H1 (cell line): ENCODE data around the gene TNF. TPM values are rescaled to one million over a fixed set of nuclear protein-coding genes. Genes with fewer than 3 reads are reported as not detected.

ENCODE experiments used
- CTCF ChIA-PET: fragments of 300-600 bp; sonication (Branson Sonifier 250); formaldehyde crosslinking; loops from one replicate; lab custom pipeline; 2021; ENCODE audit not compliant: partially characterized antibody; lab: Charles Lee
- POLR2A ChIA-PET: fragments of 300-600 bp; sonication (Branson Sonifier 250); formaldehyde crosslinking; loops from one replicate; lab custom pipeline; 2021; ENCODE audit warnings: inconsistent platforms; ENCODE audit not compliant: partially characterized antibody; lab: Charles Lee
- DNase-seq, 2 experiments: peaks; one replicate each; pipeline versions ENCODE4 v3.0.0 to v3.0.0-alpha.2; 2010 to 2022; ENCODE audit warnings: low spot score in 2 of 2, low read depth in 1 of 2, mixed read lengths in 1 of 2
- FAIRE-seq: peaks from 2 replicates; lab custom pipeline; 2011; peaks lifted over from hg19 to GRCh38; lab: Jason Lieb, UNC
- H2AFZ ChIP-seq: 2 replicates; pipeline ENCODE4 v1.8.1; 2012; ENCODE audit warnings: low read length, inconsistent platforms
- H2AK5ac ChIP-seq: 2 replicates; pipeline ENCODE4 v1.6.1; 2013; ENCODE audit warnings: low read depth, low read length
- H2BK120ac ChIP-seq: replicated peaks from 2 replicates; pipeline ENCODE3; 2013; ENCODE audit warnings: low read depth, low read length, inconsistent platforms
- H2BK12ac ChIP-seq: 2 replicates; pipeline ENCODE4 v1.6.1; 2013; ENCODE audit warnings: low read depth, low read length
- H2BK15ac ChIP-seq: 2 replicates; pipeline ENCODE4 v1.6.1; 2013; ENCODE audit warnings: low read length
- H2BK20ac ChIP-seq: 2 replicates; pipeline ENCODE4 v1.6.1; 2013; ENCODE audit warnings: low read length
- H2BK5ac ChIP-seq: 2 replicates; pipeline ENCODE4 v1.6.1; 2013; ENCODE audit warnings: low read depth, low read length
- H3K14ac ChIP-seq: 2 replicates; pipeline ENCODE4 v1.6.1; 2013; ENCODE audit warnings: inconsistent platforms; ENCODE audit not compliant: insufficient read length
- H3K18ac ChIP-seq: 2 replicates; pipeline ENCODE4 v1.6.1; 2013; ENCODE audit warnings: low read length; ENCODE audit errors: extremely low read depth
- H3K23ac ChIP-seq: 2 replicates; pipeline ENCODE4 v1.6.1; 2013; ENCODE audit warnings: inconsistent platforms; ENCODE audit not compliant: insufficient read length
- H3K23me2 ChIP-seq: 2 replicates; pipeline ENCODE4 v1.6.1; 2013; ENCODE audit warnings: low read depth, low read length
- H3K27ac ChIP-seq: 2 replicates; pipeline ENCODE4 v1.6.1; 2011; ENCODE audit warnings: low read depth, low read length, inconsistent platforms
- H3K27me3 ChIP-seq, 4 experiments: replicated peaks in 1 of 4; 1 replicate in 1 of 4; 2 replicates in 3 of 4; pipeline versions ENCODE4 v1.6.1 to v1.8.1; 2011 to 2013; ENCODE audit warnings: low read length in 3 of 4, mild to moderate bottlenecking in 3 of 4, inconsistent platforms in 2 of 4, mixed read lengths in 2 of 4, moderate library complexity in 1 of 4; ENCODE audit not compliant: control insufficient read depth in 3 of 4, insufficient read depth in 3 of 4; ENCODE audit errors: extremely low read depth in 1 of 4
- H3K36me3 ChIP-seq, 4 experiments: 2 replicates each; pipeline versions ENCODE4 v1.6.1 to v1.8.1; 2011 to 2013; ENCODE audit warnings: mild to moderate bottlenecking in 4 of 4, low read length in 3 of 4, moderate library complexity in 2 of 4, control low read depth in 1 of 4, inconsistent platforms in 1 of 4; ENCODE audit not compliant: insufficient read depth in 4 of 4, control insufficient read depth in 2 of 4
- H3K4ac ChIP-seq: replicated peaks from 2 replicates; pipeline ENCODE3; 2013; ENCODE audit warnings: low read length, low read depth, mixed read lengths, inconsistent platforms; ENCODE audit not compliant: insufficient read length
- H3K4me1 ChIP-seq, 4 experiments: replicated peaks in 1 of 4; 1 replicate in 1 of 4; 2 replicates in 3 of 4; pipeline versions ENCODE4 v1.6.1 to v1.8.1; 2011 to 2013; ENCODE audit warnings: low read length in 3 of 4, inconsistent platforms in 2 of 4, mixed read lengths in 1 of 4; ENCODE audit not compliant: insufficient read depth in 4 of 4, control insufficient read depth in 3 of 4
- H3K4me2 ChIP-seq, 2 experiments: 2 replicates each; pipeline versions ENCODE4 v1.6.1 to v1.8.1; 2011 to 2013; ENCODE audit warnings: low read depth in 2 of 2, low read length in 2 of 2, control low read depth in 1 of 2, inconsistent platforms in 1 of 2, mild to moderate bottlenecking in 1 of 2; ENCODE audit not compliant: insufficient read depth in 1 of 2
- H3K4me3 ChIP-seq, 4 experiments: fragments of 200-600, 300-600 bp in 1 of 4; sonication (generic), shearing (Covaris generic), sonication (Bioruptor Twin) in 1 of 4; 2 replicates each; pipeline versions ENCODE4 v1.5.1 to v1.8.1; 2011 to 2016; ENCODE audit warnings: low read length in 4 of 4, low read depth in 3 of 4, control low read depth in 2 of 4, inconsistent platforms in 2 of 4, mild to moderate bottlenecking in 2 of 4, mixed read lengths in 1 of 4, moderate library complexity in 1 of 4; ENCODE audit not compliant: insufficient read depth in 2 of 4; ENCODE audit errors: extremely low read depth in 1 of 4
- H3K56ac ChIP-seq: replicated peaks from 2 replicates; pipeline ENCODE3; 2013; ENCODE audit warnings: low read depth, mild to moderate bottlenecking, mixed read lengths, low read length, inconsistent platforms; ENCODE audit not compliant: insufficient read length
- H3K79me1 ChIP-seq: 2 replicates; pipeline ENCODE4 v1.6.1; 2013; ENCODE audit warnings: low read depth, low read length, control low read depth
- H3K79me2 ChIP-seq, 2 experiments: 2 replicates each; pipeline versions ENCODE4 v1.6.1 to v1.8.1; 2012 to 2013; ENCODE audit warnings: low read length in 2 of 2, mild to moderate bottlenecking in 2 of 2, inconsistent platforms in 1 of 2; ENCODE audit not compliant: insufficient read depth in 2 of 2, control insufficient read depth in 1 of 2
- H3K9ac ChIP-seq, 4 experiments: replicated peaks in 1 of 4; 1 replicate in 1 of 4; 2 replicates in 3 of 4; pipeline versions ENCODE4 v1.6.1 to v1.8.1; 2011 to 2013; ENCODE audit warnings: low read depth in 3 of 4, low read length in 3 of 4, control low read depth in 2 of 4, mild to moderate bottlenecking in 2 of 4, moderate library complexity in 2 of 4, inconsistent platforms in 1 of 4; ENCODE audit errors: extremely low read depth in 1 of 4
- H3K9me3 ChIP-seq, 2 experiments: 2 replicates each; pipeline versions ENCODE4 v1.6.1 to v1.8.1; 2012 to 2013; ENCODE audit warnings: mild to moderate bottlenecking in 2 of 2, moderate library complexity in 2 of 2, control low read depth in 1 of 2, inconsistent platforms in 1 of 2, low read depth in 1 of 2, low read length in 1 of 2, mixed read lengths in 1 of 2; ENCODE audit not compliant: insufficient read depth in 2 of 2
- H4K20me1 ChIP-seq, 2 experiments: replicated peaks in 1 of 2; 2 replicates each; pipeline versions ENCODE3 to v1.8.1; 2011 to 2013; ENCODE audit warnings: inconsistent platforms in 2 of 2, low read length in 2 of 2, mild to moderate bottlenecking in 1 of 2; ENCODE audit not compliant: insufficient read depth in 2 of 2, control insufficient read depth in 1 of 2
- H4K5ac ChIP-seq: 2 replicates; pipeline ENCODE4 v1.6.1; 2013; ENCODE audit warnings: low read length, low read depth, mixed read lengths, inconsistent platforms; ENCODE audit not compliant: insufficient read length
- H4K8ac ChIP-seq: 2 replicates; pipeline ENCODE4 v1.8.0; 2013; ENCODE audit warnings: mild to moderate bottlenecking, moderate library complexity, low read length, inconsistent platforms; ENCODE audit not compliant: insufficient read depth; ENCODE audit errors: extremely low read depth
- H4K91ac ChIP-seq: replicated peaks from 2 replicates; pipeline ENCODE3; 2013; ENCODE audit warnings: low read length, mixed read lengths, inconsistent platforms; ENCODE audit not compliant: insufficient read length
- BCL11A ChIP-seq, 2 experiments: IDR thresholded peaks; one replicate each; pipeline ENCODE4 v1.6.1; 2011; ENCODE audit warnings: low read depth in 2 of 2, low read length in 2 of 2, mild to moderate bottlenecking in 2 of 2
- CHD1 ChIP-seq: IDR thresholded peaks from 2 replicates; pipeline ENCODE4 v1.6.1; 2012; ENCODE audit warnings: low read depth, low read length, improper control_type of control experiment
- CTCF ChIP-seq, 3 experiments: IDR thresholded peaks; 1 replicate in 2 of 3; 2 replicates in 1 of 3; pipeline versions ENCODE4 v1.5.1 to v1.6.1; 2011; ENCODE audit warnings: low read length in 3 of 3, mild to moderate bottlenecking in 3 of 3, inconsistent platforms in 2 of 3, low read depth in 1 of 3, moderate library complexity in 1 of 3; ENCODE audit not compliant: insufficient read depth in 1 of 3; ENCODE audit errors: control extremely low read depth in 1 of 3
- KDM1A ChIP-seq: fragments of 200-600, 300-600 bp; sonication (generic); IDR thresholded peaks from 2 replicates; pipeline ENCODE4 v1.7.1; 2016; ENCODE audit warnings: mild to moderate bottlenecking, low read length, borderline replicate concordance
- RAD21 ChIP-seq, 2 experiments: IDR thresholded peaks in 1 of 2; conservative IDR thresholded peaks in 1 of 2; 2 replicates each; pipeline ENCODE4 v1.6.1; 2011; ENCODE audit warnings: low read depth in 2 of 2, low read length in 2 of 2, improper control_type of control experiment in 1 of 2, inconsistent platforms in 1 of 2, mild to moderate bottlenecking in 1 of 2, moderate library complexity in 1 of 2
- SIRT6 ChIP-seq: IDR thresholded peaks from one replicate; pipeline ENCODE4 v1.7.1; 2012; ENCODE audit warnings: low read length, inconsistent platforms
- WGBS, 2 experiments: shearing (Covaris generic) in 1 of 2; methylation state at CpG; one replicate each; pipeline versions ENCODE4 v1.1.6 to v1.1.7; 2013 to 2015; ENCODE audit warnings: low lambda C conversion rate in 2 of 2, mixed read lengths in 2 of 2, inconsistent platforms in 1 of 2, low coverage in 1 of 2, missing lambda C conversion rate in 1 of 2; ENCODE audit not compliant: insufficient replicate concordance in 2 of 2, insufficient coverage in 1 of 2, insufficient read length in 1 of 2; ENCODE audit errors: extremely low coverage in 1 of 2, missing lambda C conversion rate in 1 of 2; 5-methylcytosine and 5-hydroxymethylcytosine counted together
- polyA plus RNA-seq, 7 experiments: library from polyadenylated mRNA; depleted of rRNA in 3 of 7; stranded (reverse) in 5 of 7; unstranded in 2 of 7; fragments of >200 nt in 5 of 7; fragments of 200-250 nt in 2 of 7; gene quantifications; 1 replicate in 5 of 7; 2 replicates in 1 of 7; 4 replicates in 1 of 7; pipeline versions ENCODE4 v1.2.1 to v1.2.3, GENCODE V29; 2011 to 2013; ENCODE audit warnings: missing spikeins in 2 of 7, mixed read lengths in 2 of 7
- total RNA-seq: library from RNA; stranded (reverse); fragmentation: NEBNext Ultra II Directional; extraction: Animal tissue kit (Norgen Biotek cat#: 25700); gene quantifications from 2 replicates; pipeline ENCODE4 v1.2.1, GENCODE V29; 2021

Gene TNF
- total and polyA plus RNA-seq, 2 of the 8 experiments (the other 6 are each of a cell fraction or from before 2014, with no cell fraction given), result not detected

DNA sequence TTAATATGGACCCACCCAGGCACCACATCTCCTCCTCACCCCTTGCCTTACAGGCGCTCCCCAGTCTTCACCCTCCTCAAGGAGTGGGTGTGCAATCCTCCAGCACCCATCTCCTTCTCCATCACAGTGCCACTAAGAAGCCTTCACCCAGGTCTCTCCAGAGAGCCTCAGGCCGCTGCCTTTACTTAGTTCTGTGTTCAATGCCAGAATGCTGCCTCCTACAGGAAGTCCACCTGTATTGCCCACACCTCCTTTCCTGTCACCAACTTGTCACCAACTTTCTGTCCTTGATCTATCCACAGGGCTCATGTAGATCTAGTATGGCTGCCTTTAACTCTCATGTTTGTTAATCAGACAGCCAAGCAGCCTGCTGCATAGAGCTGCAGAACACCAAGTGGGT is 10.1 kb downstream of the TNF start:
- TF ChIP-seq CHD1 (no peak), RAD21 (IDR thresholded peaks at IDR 0.05 in 1 of 2, conservative IDR thresholded peaks at IDR 0.05 in 1 of 2; ENCODE audit: low read depth in 2 of 2, low read length in 2 of 2) (peak; percentile 42 to 52), KDM1A (no peak), SIRT6 (no peak), CTCF (IDR thresholded peaks at IDR 0.05; ENCODE audit: control extremely low read depth in 1 of 3, insufficient read depth in 1 of 3, low read depth in 1 of 3, low read length in 3 of 3) (peak; percentile 55 to 87 (median 55)), BCL11A (IDR thresholded peaks at IDR 0.05; ENCODE audit: low read depth in 2 of 2, low read length in 2 of 2) (no peak)
- TF ChIP-seq, all 59 proteins: peak for 2
- H4K8ac ChIP-seq, result no peak overlapping the region
- DNase-seq (no peak), FAIRE-seq (no peak)
- H3K79me1 ChIP-seq, result no peaks in the 10 kb centered on the region
- no peak overlapping the region for H2BK120ac ChIP-seq
- H3K27ac ChIP-seq, result no peak overlapping the region
- no peak overlapping the region for H3K56ac ChIP-seq
- 50% methylated on average over 2 of the region's 2 CpGs; no CpG with 5 or more reads in 1 of the 2 experiments for WGBS, 2 experiments
- H3K27me3 ChIP-seq, result no peaks in the 10 kb centered on the region; a peak in 3 of 7 replicates
- no peak overlapping the region for H2BK12ac ChIP-seq
- no peaks in the 10 kb centered on the region for H3K9me3 ChIP-seq
- no peak overlapping the region for H3K14ac ChIP-seq
- H3K4me3 ChIP-seq, result no peak overlapping the region
- H2BK15ac ChIP-seq, result peak overlapping the region; percentile 73; the same call in 1 of the 2 replicates
- peaks cover 7% of the 10 kb centered on the region; the same call in 1 of the 2 replicates for H3K23me2 ChIP-seq
- no peak overlapping the region for H2BK5ac ChIP-seq
- no peaks in the 10 kb centered on the region for H4K20me1 ChIP-seq
- H3K36me3 ChIP-seq, result no peaks in the 10 kb centered on the region
- ChIA-PET POLR2A (interaction anchor here (0.9 to 3.9 kb wide), 6 partner anchors 9 to 57 kb away, joined by 3 to 16 read pairs (median 6); partner anchors contain the start of genes DDX39B, MCCD1 and NFKBIL1), CTCF (interaction anchor here (0.6 to 22.0 kb wide), 14 partner anchors 4 to 68 kb away, joined by 3 to 640 read pairs (median 5); partner anchors contain the start of genes ATP6V1G2, LST1, LTB and NCR3)
- H3K79me2 ChIP-seq, result no peaks in the 10 kb centered on the region
- no peak overlapping the region for H3K4me2 ChIP-seq
- no peak overlapping the region for H3K23ac ChIP-seq
- no peak overlapping the region for H3K9ac ChIP-seq
- no peak overlapping the region for H2AK5ac ChIP-seq
- no peak overlapping the region for H4K5ac ChIP-seq
- no peak overlapping the region for H3K18ac ChIP-seq
- no peak overlapping the region for H3K4ac ChIP-seq
- no peak overlapping the region for H2AFZ ChIP-seq
- peaks cover 0 to 7% (median 6%) of the 10 kb centered on the region in 4 experiments; a peak in 5 of 7 replicates for H3K4me1 ChIP-seq
- H2BK20ac ChIP-seq, result peak overlapping the region; percentile 73; the same call in 1 of the 2 replicates
- no peak overlapping the region for H4K91ac ChIP-seq
